ENCODE measurements around the gene YBX1. TPM values are rescaled to one million over a fixed set of nuclear protein-coding genes. Genes with fewer than 3 reads are reported as not detected.

The YBX1 gene
- total RNA-seq, 2 experiments from 2014 or later: 1,417 to 1,447 TPM

- ATAC-seq: no peak
- CTCF ChIA-PET: interaction anchor here (1.1 to 3.3 kb wide), 2 partner anchors 10 kb away, joined by 4 to 17 read pairs; partner anchors contain the start of gene YBX1
- intact Hi-C loops (cut with micrococcal nuclease): no loop called here
- no peak for TF ChIP-seq CTCF (IDR thresholded peaks at IDR 0.05)
- H3K9me3 Mint-ChIP-seq: no peaks in the 10 kb centered on the region
- no peaks in the 10 kb centered on the region for H3K27me3 Mint-ChIP-seq
- H3K4me3 Mint-ChIP-seq: no peak overlapping the region
- H3K27ac Mint-ChIP-seq: peak overlapping the region; percentile 27
- no peak for DNase-seq
- H3K4me1 Mint-ChIP-seq (ENCODE audit: low read depth): peaks cover 76% of the 10 kb centered on the region
- peaks cover 74% of the 10 kb centered on the region for H3K36me3 Mint-ChIP-seq (ENCODE audit: low read depth)
- POLR2A ChIA-PET: interaction anchor here (0.8 to 5.3 kb wide), 5 partner anchors 9 to 133 kb away, joined by 3 to 54 read pairs (median 4); partner anchors contain the start of genes P3H1 and YBX1
Measured at GRCh38 chr1:42692461-42692860, 10.2 kb downstream of the YBX1 start.

- ChIA-PET POLR2A (interaction anchor here (0.8 to 5.3 kb wide), 3 partner anchors 10 to 74 kb away, joined by 4 to 54 read pairs (median 4); partner anchors contain the start of genes P3H1 and YBX1), CTCF (interaction anchor here (1.1 to 3.3 kb wide), 3 partner anchors 9 to 51 kb away, joined by 3 to 17 read pairs (median 4); partner anchors contain the start of gene YBX1)
- intact Hi-C loops (cut with micrococcal nuclease): no loop called here
- ATAC-seq: no peak
- DNase-seq: no peak
- H3K27me3 Mint-ChIP-seq: no peaks in the 10 kb centered on the region
- H3K9me3 Mint-ChIP-seq: no peaks in the 10 kb centered on the region
- H3K4me1 Mint-ChIP-seq (ENCODE audit: low read depth): peaks cover 72% of the 10 kb centered on the region
- H3K36me3 Mint-ChIP-seq (ENCODE audit: low read depth): peaks cover 74% of the 10 kb centered on the region
- TF ChIP-seq CTCF (IDR thresholded peaks at IDR 0.05): no peak
- H3K27ac Mint-ChIP-seq: peak overlapping the region; percentile 27
- H3K4me3 Mint-ChIP-seq: no peak overlapping the region
Measured at GRCh38 chr1:42692911-42693310, 10.7 kb downstream of the YBX1 start.

GRCh38 chr1:42698081-42698813 lies 16.0 kb downstream of the YBX1 start:
- peaks cover 28% of the 10 kb centered on the region for H3K4me1 Mint-ChIP-seq (ENCODE audit: low read depth)
- peaks cover 93% of the 10 kb centered on the region for H3K36me3 Mint-ChIP-seq (ENCODE audit: low read depth)
- intact Hi-C loops (cut with micrococcal nuclease): no loop called here
- H3K27me3 Mint-ChIP-seq: no peaks in the 10 kb centered on the region
- no peak for TF ChIP-seq CTCF (IDR thresholded peaks at IDR 0.05)
- POLR2A ChIA-PET: interaction anchor here (0.6 to 2.3 kb wide), 3 partner anchors 15 to 72 kb away, joined by 3 to 12 read pairs (median 3); partner anchors contain the start of gene YBX1
- H3K27ac Mint-ChIP-seq: peak overlapping the region; percentile 22
- DNase-seq: no peak
- no peaks in the 10 kb centered on the region for H3K9me3 Mint-ChIP-seq
- ATAC-seq: no peak
- CTCF ChIA-PET: interaction anchor here (1.4 kb wide), 1 partner anchor 36 kb away, joined by 3 read pairs; no protein-coding TSS in a partner anchor
- H3K4me3 Mint-ChIP-seq: no peak overlapping the region

GRCh38 chr1:42700006-42700405 lies 17.8 kb downstream of the YBX1 start:
- Mint-ChIP-seq H3K36me3 (ENCODE audit: low read depth) (peaks cover 92% of the 10 kb centered on the region), H3K4me3 (no peak overlapping the region), H3K4me1 (ENCODE audit: low read depth) (peaks cover 16% of the 10 kb centered on the region), H3K27me3 (no peaks in the 10 kb centered on the region), H3K27ac (peak overlapping the region; percentile 68), H3K9me3 (no peaks in the 10 kb centered on the region)
- no peak for ATAC-seq
- DNase-seq: no peak
- ChIA-PET CTCF (no interaction called here), POLR2A (interaction anchor here (0.9 to 4.5 kb wide), 4 partner anchors 9 to 18 kb away, joined by 3 to 28 read pairs (median 7); partner anchors contain the start of gene YBX1)
- no peak for TF ChIP-seq CTCF (IDR thresholded peaks at IDR 0.05)
- intact Hi-C loops (cut with micrococcal nuclease): no loop called here
